ENCODE data around the gene CPNE5. TPM values are rescaled to one million over a fixed set of nuclear protein-coding genes. Genes with fewer than 3 reads are reported as not detected.
"Not testable (repeated sequence)": the region's sequence is repeated elsewhere in the genome, so short reads cannot be mapped to it uniquely, and the experiment has no call there.

The CPNE5 gene
- total RNA-seq, 1 donor from 2014 or later = 0.13 TPM

DNA sequence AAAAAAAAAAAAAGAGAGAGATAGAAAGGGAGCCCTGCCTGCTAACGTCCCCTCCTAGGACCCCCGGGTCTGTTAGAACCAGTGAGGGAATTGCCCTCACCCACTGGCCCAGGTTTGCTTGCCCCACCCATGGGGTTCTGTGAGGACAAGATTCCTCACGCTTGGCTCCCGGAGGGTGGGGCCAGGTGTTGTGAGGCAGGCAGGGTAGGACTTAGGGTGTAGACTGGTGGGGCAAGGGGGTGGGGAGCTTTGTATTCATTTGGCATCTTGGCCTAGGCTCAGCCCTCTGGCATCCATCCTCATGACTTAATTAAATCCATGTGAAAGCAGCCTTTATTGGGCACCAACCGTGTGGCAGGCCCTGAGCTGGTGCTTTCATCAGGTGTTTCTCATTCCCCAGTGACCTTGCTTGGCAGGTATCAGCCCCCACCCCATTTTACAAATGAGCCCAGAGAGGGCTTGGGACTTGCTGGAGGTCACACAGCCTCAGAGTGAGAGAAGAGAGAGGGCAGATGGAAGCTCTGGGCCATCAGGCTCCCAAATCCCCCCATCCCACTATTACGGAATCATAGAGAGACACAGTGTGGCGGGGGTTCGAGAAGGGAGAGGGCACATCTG, 122.7 kb downstream of the CPNE5 start:
- Histone ChIP-seq H3K27me3 (ENCODE audit: control insufficient read depth, insufficient read depth, low read length) (peaks cover 2% of the 10 kb centered on the region), H3K4me3 (ENCODE audit: low read depth, low read length) (no peak overlapping the region), H3K36me3 (ENCODE audit: control insufficient read depth, insufficient read depth, low read length) (no peaks in the 10 kb centered on the region)
- DNase-seq (ENCODE audit: low read depth) = no peak
- TF ChIP-seq, protein P1, sequence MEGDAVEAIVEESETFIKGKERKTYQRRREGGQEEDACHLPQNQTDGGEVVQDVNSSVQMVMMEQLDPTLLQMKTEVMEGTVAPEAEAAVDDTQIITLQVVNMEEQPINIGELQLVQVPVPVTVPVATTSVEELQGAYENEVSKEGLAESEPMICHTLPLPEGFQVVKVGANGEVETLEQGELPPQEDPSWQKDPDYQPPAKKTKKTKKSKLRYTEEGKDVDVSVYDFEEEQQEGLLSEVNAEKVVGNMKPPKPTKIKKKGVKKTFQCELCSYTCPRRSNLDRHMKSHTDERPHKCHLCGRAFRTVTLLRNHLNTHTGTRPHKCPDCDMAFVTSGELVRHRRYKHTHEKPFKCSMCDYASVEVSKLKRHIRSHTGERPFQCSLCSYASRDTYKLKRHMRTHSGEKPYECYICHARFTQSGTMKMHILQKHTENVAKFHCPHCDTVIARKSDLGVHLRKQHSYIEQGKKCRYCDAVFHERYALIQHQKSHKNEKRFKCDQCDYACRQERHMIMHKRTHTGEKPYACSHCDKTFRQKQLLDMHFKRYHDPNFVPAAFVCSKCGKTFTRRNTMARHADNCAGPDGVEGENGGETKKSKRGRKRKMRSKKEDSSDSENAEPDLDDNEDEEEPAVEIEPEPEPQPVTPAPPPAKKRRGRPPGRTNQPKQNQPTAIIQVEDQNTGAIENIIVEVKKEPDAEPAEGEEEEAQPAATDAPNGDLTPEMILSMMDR (IDR thresholded peaks at IDR 0.05; ENCODE audit: insufficient read depth, low read length, poor library complexity, severe bottlenecking) = no peak

DNA sequence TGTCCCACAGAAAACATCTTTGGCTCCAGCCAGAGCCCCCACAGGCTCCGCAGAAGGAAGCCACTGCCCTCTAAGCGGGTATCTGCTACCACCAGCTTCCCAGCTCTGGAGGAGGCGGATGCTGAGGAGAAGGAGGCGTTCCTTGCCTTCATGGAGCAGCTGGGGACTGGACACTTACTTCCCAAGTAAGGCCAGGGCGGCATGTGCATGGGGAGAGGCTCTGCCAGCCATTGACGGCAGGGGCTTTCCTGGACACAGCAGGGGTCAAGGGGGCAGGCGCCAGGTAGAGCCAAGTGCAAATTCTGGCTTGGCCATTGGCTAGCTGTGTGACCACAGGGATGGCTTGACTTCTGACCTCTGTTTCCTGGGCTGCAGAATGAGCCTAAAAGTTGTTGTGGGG, 123.8 kb downstream of the CPNE5 start:
- TF ChIP-seq, protein P1 (IDR thresholded peaks at IDR 0.05; ENCODE audit: insufficient read depth, low read length, poor library complexity, severe bottlenecking) = no peak
- H3K27me3 ChIP-seq (ENCODE audit: control insufficient read depth, insufficient read depth, low read length) = peaks cover 2% of the 10 kb centered on the region
- DNase-seq (ENCODE audit: low read depth) = no peak
- H3K36me3 ChIP-seq (ENCODE audit: control insufficient read depth, insufficient read depth, low read length) = no peaks in the 10 kb centered on the region
- no peak overlapping the region for H3K4me3 ChIP-seq (ENCODE audit: low read depth, low read length)

DNA sequence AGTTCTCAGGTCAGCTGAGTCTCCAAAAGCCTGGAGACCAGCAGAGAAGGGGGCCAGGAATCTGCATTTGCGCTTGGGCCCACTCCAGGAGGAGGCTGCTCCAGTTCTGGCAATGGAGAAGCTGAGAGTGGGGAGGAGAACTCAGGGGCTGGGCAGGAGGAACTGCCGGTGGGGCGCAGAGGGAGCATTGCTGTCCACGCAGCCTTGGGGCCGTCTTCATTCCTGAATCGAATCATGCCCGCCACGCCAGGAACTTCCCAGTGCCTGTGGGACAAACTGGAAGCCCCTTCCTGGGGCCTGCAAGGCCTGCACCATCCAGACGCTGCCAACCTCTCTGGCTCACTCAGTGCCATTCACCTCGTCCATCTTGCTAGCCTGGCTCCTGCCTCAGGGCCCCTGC, 124.7 kb downstream of the CPNE5 start:
- no peak for DNase-seq (ENCODE audit: low read depth)
- Histone ChIP-seq H3K36me3 (ENCODE audit: control insufficient read depth, insufficient read depth, low read length) (no peaks in the 10 kb centered on the region), H3K27me3 (ENCODE audit: control insufficient read depth, insufficient read depth, low read length) (peaks cover 2% of the 10 kb centered on the region), H3K4me3 (ENCODE audit: low read depth, low read length) (no peak overlapping the region)
- TF ChIP-seq, protein P1 (IDR thresholded peaks at IDR 0.05; ENCODE audit: insufficient read depth, low read length, poor library complexity, severe bottlenecking) = no peak

DNA sequence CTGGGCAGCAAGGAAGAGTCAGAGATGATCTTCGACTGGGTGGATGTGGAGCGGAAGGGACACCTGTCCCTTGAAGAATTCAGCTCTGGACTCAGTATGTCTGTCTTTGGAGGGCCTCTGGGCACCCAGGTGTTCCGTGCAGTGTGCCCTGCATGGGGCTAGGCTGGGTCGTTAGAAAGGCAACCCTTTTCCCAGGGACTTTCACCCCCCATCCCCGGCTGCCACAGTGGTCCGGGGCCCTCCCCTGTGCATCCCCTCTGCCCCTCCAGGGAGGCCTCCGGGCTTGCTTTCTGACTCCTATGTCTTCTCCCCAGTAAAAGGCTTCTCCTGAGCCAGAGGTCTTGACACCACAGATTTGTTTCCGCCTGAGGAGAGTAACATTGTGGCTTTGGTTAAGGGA, 125.4 kb downstream of the CPNE5 start:
- no peak overlapping the region for H3K4me3 ChIP-seq (ENCODE audit: low read depth, low read length)
- H3K36me3 ChIP-seq (ENCODE audit: control insufficient read depth, insufficient read depth, low read length) = no peaks in the 10 kb centered on the region
- H3K27me3 ChIP-seq (ENCODE audit: control insufficient read depth, insufficient read depth, low read length) = peaks cover 2% of the 10 kb centered on the region
- TF ChIP-seq, protein P1 (IDR thresholded peaks at IDR 0.05; ENCODE audit: insufficient read depth, low read length, poor library complexity, severe bottlenecking) = no peak
- DNase-seq (ENCODE audit: low read depth) = no peak

DNA sequence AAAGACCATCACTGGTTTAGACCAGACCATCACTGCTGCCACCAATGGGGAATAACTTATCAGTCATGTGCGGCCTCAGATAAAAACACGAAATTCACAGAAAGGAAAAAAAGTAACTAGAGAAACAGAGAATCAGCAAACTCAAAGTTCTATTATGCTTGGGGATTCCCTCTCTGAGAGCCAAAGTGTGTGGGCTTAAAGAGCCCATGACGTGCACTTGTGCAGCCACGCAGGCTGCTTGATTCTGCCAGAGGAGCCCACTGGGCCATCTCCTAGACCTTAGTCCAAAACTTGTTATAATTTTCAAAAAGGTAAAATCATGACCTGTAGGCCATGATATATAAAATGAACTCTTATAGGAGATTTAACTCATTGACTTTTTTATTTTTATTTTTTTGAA, 126.4 kb downstream of the CPNE5 start:
- Histone ChIP-seq H3K36me3 (ENCODE audit: control insufficient read depth, insufficient read depth, low read length) (no peaks in the 10 kb centered on the region), H3K4me3 (ENCODE audit: low read depth, low read length) (no peak overlapping the region), H3K27me3 (ENCODE audit: control insufficient read depth, insufficient read depth, low read length) (no peaks in the 10 kb centered on the region)
- TF ChIP-seq, protein P1 (IDR thresholded peaks at IDR 0.05; ENCODE audit: insufficient read depth, low read length, poor library complexity, severe bottlenecking) = no peak
- no peak for DNase-seq (ENCODE audit: low read depth)

DNA sequence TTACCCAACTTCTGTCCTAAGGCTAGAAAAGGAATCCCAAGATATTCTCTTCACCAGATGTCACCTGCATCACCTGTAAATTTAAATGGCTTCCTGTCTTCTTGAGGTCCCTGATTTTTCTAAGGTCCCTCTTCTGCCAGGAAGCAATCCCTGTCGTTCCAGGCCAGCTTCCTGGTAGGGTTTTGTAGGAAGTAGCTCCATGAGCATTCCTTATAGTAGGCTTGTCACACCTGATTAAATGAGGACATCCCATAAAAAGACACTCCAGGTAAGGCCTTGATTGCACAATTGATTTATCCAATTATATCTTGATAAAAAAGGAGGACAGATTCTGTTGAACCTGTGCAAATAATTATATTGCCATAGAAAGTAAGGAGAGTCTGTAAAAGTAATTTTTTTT, 132.9 kb downstream of the CPNE5 start:
- Histone ChIP-seq H3K4me3 (ENCODE audit: low read depth, low read length) (no peak overlapping the region), H3K27me3 (ENCODE audit: control insufficient read depth, insufficient read depth, low read length) (no peaks in the 10 kb centered on the region), H3K36me3 (ENCODE audit: control insufficient read depth, insufficient read depth, low read length) (no peaks in the 10 kb centered on the region)
- DNase-seq (ENCODE audit: low read depth) = no peak
- TF ChIP-seq, protein P1 (IDR thresholded peaks at IDR 0.05; ENCODE audit: insufficient read depth, low read length, poor library complexity, severe bottlenecking) = no peak

DNA sequence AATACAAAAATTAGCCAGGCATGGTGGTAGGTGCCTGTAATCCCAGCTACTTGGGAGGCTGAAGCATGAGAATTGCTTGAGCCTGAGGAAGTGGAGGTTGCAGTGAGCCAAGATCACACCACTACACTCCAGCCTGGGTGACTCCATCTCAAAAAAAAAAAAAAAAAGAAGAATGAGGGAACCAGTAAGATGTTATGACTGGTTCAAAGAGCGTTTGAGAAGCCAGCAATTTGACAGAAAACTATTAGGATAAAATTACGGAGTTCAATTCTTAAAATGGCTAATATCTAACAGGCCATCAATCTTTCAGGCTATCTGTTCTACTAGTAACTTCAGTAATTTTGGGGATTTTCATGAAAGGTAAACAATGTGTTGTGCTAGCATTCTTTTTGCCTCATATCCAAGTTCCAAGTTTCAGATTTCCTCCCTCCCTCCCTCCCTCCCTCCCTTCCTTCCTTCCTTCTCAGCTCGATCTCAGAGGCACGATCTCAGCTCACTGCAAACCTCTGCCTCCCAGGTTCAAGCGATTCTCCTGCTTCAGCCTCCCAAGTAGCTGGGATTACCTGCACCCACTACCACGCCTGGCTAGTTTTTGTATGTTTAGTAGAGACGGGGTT, 134.2 kb downstream of the CPNE5 start:
- not testable (repeated sequence) for DNase-seq (ENCODE audit: low read depth); H3K36me3 ChIP-seq (ENCODE audit: control insufficient read depth, insufficient read depth, low read length); H3K4me3 ChIP-seq (ENCODE audit: low read depth, low read length); H3K27me3 ChIP-seq (ENCODE audit: control insufficient read depth, insufficient read depth, low read length)

Data from kidney epithelial cell (primary cell).